ENCODE measurements around the gene NLRC3.

The NLRC3 gene

GRCh38 chr16:3590736-3591435, 13.7 kb upstream of the NLRC3 start:
- no peak overlapping the region for H3K4me3 ChIP-seq (ENCODE audit: low read length)

GRCh38 chr16:3589991-3590701, 12.9 kb upstream of the NLRC3 start:
- no peak overlapping the region for H3K4me3 ChIP-seq (ENCODE audit: low read length)
- TF ChIP-seq ZNF274 (IDR thresholded peaks at IDR 0.05; ENCODE audit: low read depth, low read length): no peak

More at GRCh38 chr16:3590736-3591435, 13.7 kb upstream of the NLRC3 start:
- TF ChIP-seq ZNF274 (IDR thresholded peaks at IDR 0.05; ENCODE audit: low read depth, low read length): no peak

GRCh38 chr16:3589441-3589921, 12.3 kb upstream of the NLRC3 start:
- no peak overlapping the region for H3K4me3 ChIP-seq (ENCODE audit: low read length)
- TF ChIP-seq ZNF274 (IDR thresholded peaks at IDR 0.05; ENCODE audit: low read depth, low read length): no peak

GRCh38 chr16:3589001-3589400, 11.8 kb upstream of the NLRC3 start:
- TF ChIP-seq ZNF274 (IDR thresholded peaks at IDR 0.05; ENCODE audit: low read depth, low read length): no peak
- H3K4me3 ChIP-seq (ENCODE audit: low read length): no peak overlapping the region

DNA sequence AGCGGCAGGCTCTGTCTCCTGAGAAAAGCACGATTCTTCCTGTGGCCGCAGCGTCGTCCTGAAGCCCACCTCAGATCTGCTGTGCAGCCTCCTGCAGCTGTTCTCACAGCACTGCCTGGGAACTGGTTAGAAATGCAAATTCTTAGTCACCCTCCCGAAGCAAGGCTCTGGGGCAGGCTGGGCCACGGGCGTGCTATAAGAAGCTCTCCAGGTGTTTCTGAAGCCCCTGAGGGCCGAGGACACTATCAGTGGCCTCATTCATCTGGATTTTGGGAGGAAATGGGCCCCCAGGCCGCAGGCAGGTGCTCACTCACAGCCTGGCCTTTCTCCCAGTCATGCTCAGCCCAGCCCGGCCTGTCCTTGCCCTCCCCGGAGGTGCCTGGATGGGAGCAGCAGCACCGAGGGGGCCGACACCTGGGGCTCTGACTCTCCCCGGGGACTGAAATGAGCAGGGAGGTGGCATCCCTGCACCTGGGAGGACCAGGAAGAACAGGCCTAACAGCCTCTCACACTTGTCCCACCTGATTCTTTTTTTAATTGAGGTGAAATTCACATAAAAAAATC, 10.4 kb upstream of the NLRC3 start:
- no peak overlapping the region for H3K4me3 ChIP-seq (ENCODE audit: low read length)
- TF ChIP-seq ZNF274 (IDR thresholded peaks at IDR 0.05; ENCODE audit: low read depth, low read length): no peak

GRCh38 chr16:3584412-3584811, 7.2 kb upstream of the NLRC3 start:
- no peak for TF ChIP-seq ZNF274 (IDR thresholded peaks at IDR 0.05; ENCODE audit: low read depth, low read length)
- no peak overlapping the region for H3K4me3 ChIP-seq (ENCODE audit: low read length)

DNA sequence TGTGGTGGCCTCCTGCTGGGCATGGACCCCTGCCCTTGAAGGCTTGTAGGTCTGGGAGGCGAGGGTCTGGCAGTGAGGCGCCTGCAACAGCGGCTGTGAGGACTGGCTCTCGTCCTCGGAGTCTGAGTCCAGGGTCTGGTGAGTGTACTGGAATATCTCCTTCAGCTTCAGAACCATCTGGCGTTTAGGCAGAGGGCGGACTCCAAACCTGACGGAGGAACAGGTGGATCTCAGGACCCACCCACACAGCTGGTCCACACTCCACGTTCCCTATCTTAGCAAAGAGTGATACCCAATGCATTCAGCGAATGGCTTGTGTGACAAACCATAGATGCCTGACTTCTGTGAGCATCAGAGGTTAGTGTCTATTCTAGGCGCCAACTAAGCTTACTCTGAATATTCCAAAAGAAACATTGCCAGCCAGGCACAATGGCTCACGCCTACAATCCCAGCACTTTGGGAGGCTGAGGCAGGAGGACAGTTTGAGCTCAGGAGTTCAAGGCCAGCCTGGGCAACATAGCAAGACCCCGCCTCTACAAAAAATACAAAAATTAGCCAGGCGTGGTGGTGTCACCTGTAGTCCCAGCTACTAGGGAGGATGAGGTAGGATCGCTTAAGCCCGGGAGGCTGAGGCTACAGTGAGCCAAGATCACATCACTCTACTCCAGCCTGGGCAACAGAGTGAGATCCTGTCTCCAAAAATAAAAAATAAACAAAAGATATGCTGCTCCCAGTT, 6.3 kb upstream of the NLRC3 start:
- TF ChIP-seq ZNF274 (IDR thresholded peaks at IDR 0.05; ENCODE audit: low read depth, low read length): no peak

DNA sequence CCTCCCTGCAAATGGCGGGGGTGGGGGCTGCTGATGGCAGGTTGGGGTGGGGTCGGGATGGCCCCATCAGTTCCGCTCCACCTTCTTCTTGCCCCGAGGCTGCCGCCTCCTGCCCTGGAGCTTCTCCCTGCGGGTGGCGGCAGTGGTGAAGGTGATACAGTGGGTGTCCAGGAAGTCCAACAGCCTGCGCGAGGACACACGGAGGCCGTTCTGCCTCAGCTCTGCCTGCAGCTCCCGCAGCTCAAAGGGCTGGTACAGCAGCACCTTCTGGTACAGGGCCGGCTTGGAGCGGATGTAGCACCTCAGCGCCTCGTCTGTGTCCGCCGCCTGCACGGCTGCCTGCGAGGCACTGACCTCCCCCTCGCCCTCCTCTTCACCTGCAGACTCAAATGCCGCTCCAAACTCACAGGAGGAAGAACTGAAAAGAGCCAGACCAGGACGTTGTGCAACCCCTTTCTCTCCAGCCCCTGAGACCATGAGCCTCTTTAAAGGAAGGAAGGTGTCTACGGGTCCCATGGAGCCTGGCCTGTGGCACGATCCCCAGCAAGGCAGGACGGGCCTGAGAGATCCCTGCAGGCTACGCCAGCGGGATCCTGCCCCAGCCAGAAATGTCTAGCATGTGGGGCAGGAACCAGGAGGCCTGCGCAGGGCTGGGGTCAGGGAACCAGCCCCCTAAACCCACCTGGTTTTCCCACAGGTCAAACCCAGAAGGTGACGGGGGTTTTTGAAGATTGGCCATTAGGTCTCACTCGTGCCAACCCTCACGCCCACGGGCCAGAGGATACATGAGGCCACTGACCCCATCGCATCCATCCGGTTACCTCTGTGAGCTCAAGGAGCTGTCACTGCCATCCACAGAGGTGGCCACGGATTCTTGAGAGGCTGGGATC, 5.3 kb upstream of the NLRC3 start:
- no peak overlapping the region for H3K4me3 ChIP-seq (ENCODE audit: low read length)
- no peak for TF ChIP-seq ZNF274 (IDR thresholded peaks at IDR 0.05; ENCODE audit: low read depth, low read length)

More for the DNA sequence above, 6.3 kb upstream of the NLRC3 start:
- no peak overlapping the region for H3K4me3 ChIP-seq (ENCODE audit: low read length)

DNA sequence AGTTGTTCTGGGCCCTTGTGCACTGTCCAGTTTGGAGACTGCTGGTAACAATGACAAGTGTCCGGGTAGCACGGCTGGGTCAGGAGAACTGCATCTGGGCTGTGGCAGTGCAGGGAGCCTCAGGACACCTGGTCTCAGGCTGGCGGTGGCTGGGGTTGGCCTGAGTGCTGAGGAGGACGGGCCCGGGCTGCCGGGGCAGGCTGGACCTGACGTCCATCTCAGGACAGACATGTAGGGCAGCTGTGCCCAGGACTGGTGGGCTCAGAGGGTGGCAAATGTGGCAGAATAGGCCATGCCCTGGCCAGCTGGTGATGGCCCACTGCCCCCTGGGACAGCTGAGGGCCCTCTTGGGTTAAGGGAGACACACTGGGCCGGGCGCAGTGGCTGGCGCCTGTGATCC, 4.2 kb upstream of the NLRC3 start:
- no peak for TF ChIP-seq ZNF274 (IDR thresholded peaks at IDR 0.05; ENCODE audit: low read depth, low read length)
- no peak overlapping the region for H3K4me3 ChIP-seq (ENCODE audit: low read length)

GRCh38 chr16:3580686-3581085, 3.5 kb upstream of the NLRC3 start:
- H3K4me3 ChIP-seq (ENCODE audit: low read length): no peak overlapping the region
- no peak for TF ChIP-seq ZNF274 (IDR thresholded peaks at IDR 0.05; ENCODE audit: low read depth, low read length)

DNA sequence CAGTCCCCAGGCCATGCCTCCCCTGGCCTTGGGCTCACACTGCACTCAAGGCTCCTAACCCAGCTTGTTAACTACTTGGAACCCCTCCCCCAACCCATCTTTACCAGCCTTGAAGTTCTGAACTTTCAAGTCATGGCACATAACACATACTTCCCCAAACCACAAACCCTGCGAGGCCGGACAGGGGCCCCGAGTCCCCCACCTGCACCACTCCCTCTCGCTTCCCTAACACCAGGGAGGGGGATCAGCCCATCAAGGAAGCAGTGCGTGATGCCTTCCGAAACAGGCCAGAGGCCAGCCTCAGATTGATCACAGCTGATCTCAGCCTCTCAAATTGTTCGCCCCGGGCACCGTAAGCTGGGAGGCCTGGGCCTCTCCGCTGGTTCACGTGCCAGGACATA, 3.0 kb upstream of the NLRC3 start:
- H3K4me3 ChIP-seq (ENCODE audit: low read length): no peak overlapping the region
- no peak for TF ChIP-seq ZNF274 (IDR thresholded peaks at IDR 0.05; ENCODE audit: low read depth, low read length)

DNA sequence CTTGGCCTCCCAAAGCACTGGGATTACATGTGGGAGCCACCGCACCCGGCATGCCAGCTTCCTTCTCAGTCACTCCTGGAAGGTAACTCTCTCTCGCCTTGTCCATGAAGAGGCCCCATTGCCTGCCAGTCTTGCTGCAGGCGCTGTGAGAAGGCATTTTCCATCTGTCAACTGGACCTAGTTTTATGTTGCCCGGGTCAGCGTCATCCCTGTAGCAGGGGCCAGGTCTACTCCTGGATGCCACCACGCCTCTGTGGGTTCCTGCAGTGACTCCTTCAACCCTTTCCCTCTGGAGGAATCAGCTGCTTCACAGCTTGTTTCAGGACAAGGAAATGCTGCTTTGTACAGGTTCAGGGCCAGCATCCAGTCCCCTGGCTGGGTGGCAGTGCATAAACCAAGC, 2.6 kb upstream of the NLRC3 start:
- no peak overlapping the region for H3K4me3 ChIP-seq (ENCODE audit: low read length)
- no peak for TF ChIP-seq ZNF274 (IDR thresholded peaks at IDR 0.05; ENCODE audit: low read depth, low read length)

Data from GM08714 (cell line).